CD14-positive monocyte (primary cell): Measurements from ENCODE around the gene KBTBD12. TPM values are rescaled to one million over a fixed set of nuclear protein-coding genes. Genes with fewer than 3 reads are reported as not detected.

Experiments used
- DNase-seq, 3 donors: peaks; one replicate each; pipeline ENCODE4 v3.0.0-alpha.2; 2011 to 2022
- H2AFZ ChIP-seq: 2 replicates; pipeline ENCODE4 v1.6.0; 2012; ENCODE audit warnings: mild to moderate bottlenecking, low read depth, low read length, inconsistent platforms; ENCODE audit not compliant: insufficient read depth, poor library complexity, severe bottlenecking
- H3K27ac ChIP-seq, 2 donors: 1 replicate in 1 of 2; 2 replicates in 1 of 2; pipeline ENCODE4 v1.5.1; 2012 to 2013; ENCODE audit warnings: low read length in 2 of 2, control low read depth in 1 of 2, inconsistent platforms in 1 of 2, low read depth in 1 of 2, mild to moderate bottlenecking in 1 of 2
- H3K27me3 ChIP-seq, 2 donors: one replicate each; pipeline versions ENCODE4 v1.6.0 to v1.6.1; 2011 to 2013; ENCODE audit warnings: low read length in 2 of 2; ENCODE audit not compliant: control insufficient read depth in 2 of 2, insufficient read depth in 2 of 2
- H3K36me3 ChIP-seq, 2 donors: replicated peaks in 1 of 2; 1 replicate in 1 of 2; 2 replicates in 1 of 2; pipeline versions ENCODE4 v1.5.1 to v1.6.1; 2012 to 2013; ENCODE audit warnings: low read length in 2 of 2, control low read depth in 1 of 2, inconsistent platforms in 1 of 2, mild to moderate bottlenecking in 1 of 2; ENCODE audit not compliant: insufficient read depth in 2 of 2, control insufficient read depth in 1 of 2
- H3K4me1 ChIP-seq, 2 donors: 1 replicate in 1 of 2; 2 replicates in 1 of 2; pipeline versions ENCODE4 v1.5.1 to v1.6.1; 2012 to 2013; ENCODE audit warnings: low read length in 2 of 2, control low read depth in 1 of 2, inconsistent platforms in 1 of 2, mild to moderate bottlenecking in 1 of 2, moderate library complexity in 1 of 2; ENCODE audit not compliant: insufficient read depth in 2 of 2, control insufficient read depth in 1 of 2
- H3K4me2 ChIP-seq: replicated peaks from 2 replicates; pipeline ENCODE3; 2012; ENCODE audit warnings: low read length, moderate library complexity, mild to moderate bottlenecking; ENCODE audit not compliant: poor library complexity, severe bottlenecking; ENCODE audit errors: extremely low read depth
- H3K4me3 ChIP-seq, 3 experiments: fragments of 200-600 bp in 1 of 3; sonication (generic) in 1 of 3; replicated peaks in 1 of 3; 1 replicate in 2 of 3; 2 replicates in 1 of 3; pipeline ENCODE4 v1.5.1; 2011 to 2013; ENCODE audit warnings: low read length in 3 of 3, mild to moderate bottlenecking in 3 of 3, control low read depth in 2 of 3, low read depth in 2 of 3, inconsistent platforms in 1 of 3, moderate library complexity in 1 of 3
- H3K79me2 ChIP-seq: 2 replicates; pipeline ENCODE4 v1.6.0; 2012; ENCODE audit warnings: mild to moderate bottlenecking, control low read depth, inconsistent platforms, low read length, moderate library complexity; ENCODE audit not compliant: insufficient read depth
- H3K9ac ChIP-seq: 2 replicates; pipeline ENCODE4 v1.6.0; 2017; ENCODE audit warnings: low read length, mild to moderate bottlenecking; ENCODE audit not compliant: insufficient read depth, poor library complexity, severe bottlenecking
- H3K9me3 ChIP-seq, 2 donors: replicated peaks in 1 of 2; 1 replicate in 1 of 2; 2 replicates in 1 of 2; pipeline versions ENCODE4 v1.5.1 to v1.6.1; 2012 to 2013; ENCODE audit warnings: low read length in 2 of 2, control low read depth in 1 of 2; ENCODE audit not compliant: control insufficient read depth in 1 of 2, insufficient read depth in 1 of 2
- H4K20me1 ChIP-seq: 2 replicates; pipeline ENCODE4 v1.6.0; 2012; ENCODE audit warnings: mild to moderate bottlenecking, low read length, control low read depth, moderate library complexity; ENCODE audit not compliant: insufficient read depth
- H3K27ac Mint-ChIP-seq, 7 donors: one replicate each; pipeline ENCODE4 v1.8.0; 2020; ENCODE audit warnings: mild to moderate bottlenecking in 7 of 7, mixed read lengths in 7 of 7, moderate library complexity in 6 of 7, inconsistent platforms in 2 of 7
- H3K27me3 Mint-ChIP-seq, 3 donors: one replicate each; pipeline ENCODE4 v1.8.0; 2021 to 2022; ENCODE audit warnings: low read depth in 3 of 3, mild to moderate bottlenecking in 3 of 3, mixed read lengths in 3 of 3, moderate library complexity in 3 of 3, inconsistent platforms in 1 of 3
- H3K36me3 Mint-ChIP-seq, 2 donors: one replicate each; pipeline ENCODE4 v1.8.0; 2020; ENCODE audit warnings: mixed read lengths in 2 of 2, inconsistent platforms in 1 of 2, mild to moderate bottlenecking in 1 of 2
- H3K4me1 Mint-ChIP-seq: one replicate; pipeline ENCODE4 v1.8.0; 2020; ENCODE audit warnings: mild to moderate bottlenecking, mixed read lengths
- H3K4me3 Mint-ChIP-seq, 2 donors: one replicate each; pipeline ENCODE4 v1.8.0; 2020; ENCODE audit warnings: mild to moderate bottlenecking in 2 of 2, mixed read lengths in 2 of 2, moderate library complexity in 1 of 2
- H3K9me3 Mint-ChIP-seq, 7 donors: one replicate each; pipeline ENCODE4 v1.8.0; 2020 to 2022; ENCODE audit warnings: mixed read lengths in 7 of 7, mild to moderate bottlenecking in 6 of 7, moderate library complexity in 6 of 7, inconsistent platforms in 2 of 7
- WGBS: methylation state at CpG from one replicate; pipeline ENCODE4 v1.1.5; 2013; ENCODE audit warnings: missing lambda C conversion rate; ENCODE audit not compliant: insufficient coverage; 5-methylcytosine and 5-hydroxymethylcytosine counted together
- intact Hi-C, 2 donors: fragments of 100-400 bp; cut with micrococcal nuclease; formaldehyde crosslinking; loops; one replicate each; pipeline versions ENCODE4 v1.15.0 to v1.15.1; 2023
- polyA plus RNA-seq, 3 donors: library from polyadenylated mRNA; depleted of rRNA in 1 of 3; unstranded in 2 of 3; stranded (reverse) in 1 of 3; fragments of 300-500 nt in 2 of 3; fragments of >200 nt in 1 of 3; fragmentation: Illumina TruSeq in 2 of 3; gene quantifications; 1 replicate in 2 of 3; 2 replicates in 1 of 3; pipeline ENCODE4 v1.2.3, GENCODE V29; 2012 to 2021
- TF ChIP-seq, protein P1 (sequence below): fragments of 200-600 bp; IDR thresholded peaks from one replicate; pipeline ENCODE4 v1.8.0; 2022; ENCODE audit warnings: antibody characterized with exemption, mild to moderate bottlenecking

KBTBD12 gene
- polyA plus RNA-seq, 3 donors = not detected

- Histone ChIP-seq H3K4me2 (no peak overlapping the region), H3K27me3 (no peaks in the 10 kb centered on the region), H2AFZ (no peak overlapping the region), H3K79me2 (no peaks in the 10 kb centered on the region), H3K4me1 (no peaks in the 10 kb centered on the region), H4K20me1 (no peaks in the 10 kb centered on the region), H3K36me3 (no peaks in the 10 kb centered on the region), H3K4me3 (no peak overlapping the region), H3K27ac (no peak overlapping the region), H3K9me3 (peaks cover 0 to 3% of the 10 kb centered on the region in 2 donors), H3K9ac (no peak overlapping the region)
- no peaks in the 10 kb centered on the region for H3K4me1 Mint-ChIP-seq
- H3K27ac Mint-ChIP-seq = no peak overlapping the region
- peaks cover 0 to 2% of the 10 kb centered on the region in 2 donors for H3K36me3 Mint-ChIP-seq
- no peak for DNase-seq
- peaks cover 6 to 13% (median 8%) of the 10 kb centered on the region in 3 donors for H3K27me3 Mint-ChIP-seq
- TF ChIP-seq, protein P1, sequence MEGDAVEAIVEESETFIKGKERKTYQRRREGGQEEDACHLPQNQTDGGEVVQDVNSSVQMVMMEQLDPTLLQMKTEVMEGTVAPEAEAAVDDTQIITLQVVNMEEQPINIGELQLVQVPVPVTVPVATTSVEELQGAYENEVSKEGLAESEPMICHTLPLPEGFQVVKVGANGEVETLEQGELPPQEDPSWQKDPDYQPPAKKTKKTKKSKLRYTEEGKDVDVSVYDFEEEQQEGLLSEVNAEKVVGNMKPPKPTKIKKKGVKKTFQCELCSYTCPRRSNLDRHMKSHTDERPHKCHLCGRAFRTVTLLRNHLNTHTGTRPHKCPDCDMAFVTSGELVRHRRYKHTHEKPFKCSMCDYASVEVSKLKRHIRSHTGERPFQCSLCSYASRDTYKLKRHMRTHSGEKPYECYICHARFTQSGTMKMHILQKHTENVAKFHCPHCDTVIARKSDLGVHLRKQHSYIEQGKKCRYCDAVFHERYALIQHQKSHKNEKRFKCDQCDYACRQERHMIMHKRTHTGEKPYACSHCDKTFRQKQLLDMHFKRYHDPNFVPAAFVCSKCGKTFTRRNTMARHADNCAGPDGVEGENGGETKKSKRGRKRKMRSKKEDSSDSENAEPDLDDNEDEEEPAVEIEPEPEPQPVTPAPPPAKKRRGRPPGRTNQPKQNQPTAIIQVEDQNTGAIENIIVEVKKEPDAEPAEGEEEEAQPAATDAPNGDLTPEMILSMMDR = no peak
- no peak overlapping the region for H3K4me3 Mint-ChIP-seq
- intact Hi-C loops = no loop called here
- WGBS = 67% methylated on average over 1 of the region's 5 CpGs
- H3K9me3 Mint-ChIP-seq = peaks cover 5 to 9% (median 7%) of the 10 kb centered on the region in 7 donors
Measured at GRCh38 chr3:127962937-127963336, 47.9 kb downstream of the KBTBD12 start.

DNA sequence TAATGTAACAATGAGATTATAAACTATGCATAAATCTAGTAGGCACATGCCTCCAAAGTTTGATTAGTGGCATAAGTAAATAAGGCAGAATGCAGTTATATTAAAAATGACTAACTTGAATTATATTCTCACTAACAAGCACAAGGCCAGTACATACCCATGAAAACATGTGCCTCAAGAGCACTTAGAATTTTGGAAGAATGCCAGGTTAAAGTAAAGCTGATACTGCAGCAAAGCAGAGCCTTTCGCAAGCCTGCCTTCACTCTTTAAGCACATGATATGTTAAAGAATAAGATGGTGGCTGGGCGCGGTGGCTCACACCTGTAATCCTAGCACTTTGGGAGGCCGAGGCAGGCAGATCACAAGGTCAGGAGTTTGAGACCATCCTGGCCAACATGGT, 49.0 kb downstream of the KBTBD12 start:
- no peak overlapping the region for H2AFZ ChIP-seq
- no peak overlapping the region for H3K9ac ChIP-seq
- WGBS = 100% methylated on average over 1 of the region's 4 CpGs
- peaks cover 0 to 2% of the 10 kb centered on the region in 2 donors for H3K36me3 Mint-ChIP-seq
- H3K79me2 ChIP-seq = no peaks in the 10 kb centered on the region
- intact Hi-C loops = no loop called here
- no peaks in the 10 kb centered on the region for H3K4me1 ChIP-seq
- no peak overlapping the region for H3K4me2 ChIP-seq
- peaks cover 0 to 3% of the 10 kb centered on the region in 2 donors for H3K9me3 ChIP-seq
- TF ChIP-seq, protein P1 = no peak
- H3K9me3 Mint-ChIP-seq = peaks cover 5 to 9% (median 7%) of the 10 kb centered on the region in 7 donors
- H3K4me3 Mint-ChIP-seq = no peak overlapping the region
- no peaks in the 10 kb centered on the region for H3K4me1 Mint-ChIP-seq
- H3K27me3 Mint-ChIP-seq = peaks cover 8 to 13% (median 10%) of the 10 kb centered on the region in 3 donors
- DNase-seq = no peak
- H4K20me1 ChIP-seq = no peaks in the 10 kb centered on the region
- H3K27me3 ChIP-seq = peaks cover 0 to 5% of the 10 kb centered on the region in 2 donors
- no peak overlapping the region for H3K4me3 ChIP-seq
- H3K27ac ChIP-seq = no peak overlapping the region
- H3K27ac Mint-ChIP-seq = no peak overlapping the region
- H3K36me3 ChIP-seq = no peaks in the 10 kb centered on the region
